ENCODE results near the gene WNT5A.

DNA sequence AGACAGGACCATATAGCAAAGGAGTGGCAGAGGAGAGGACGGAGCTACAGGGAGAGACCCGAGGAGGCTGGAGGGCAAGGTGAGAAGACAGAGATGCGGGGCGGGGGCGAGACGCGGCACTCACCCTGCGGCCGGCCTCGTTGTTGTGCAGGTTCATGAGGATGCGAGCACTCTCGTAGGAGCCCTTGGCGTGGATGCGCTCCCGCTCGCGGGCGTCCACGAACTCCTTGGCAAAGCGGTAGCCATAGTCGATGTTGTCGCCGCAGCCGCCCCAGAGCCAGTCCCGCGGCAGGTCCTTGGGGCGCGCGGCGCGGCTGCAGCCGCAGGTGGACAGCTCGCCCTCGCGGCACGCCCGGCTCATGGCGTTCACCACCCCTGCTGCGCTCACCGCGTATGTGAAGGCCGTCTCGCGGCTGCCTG is 12.9 kb downstream of the WNT5A start:
- TF ChIP-seq, protein P1, sequence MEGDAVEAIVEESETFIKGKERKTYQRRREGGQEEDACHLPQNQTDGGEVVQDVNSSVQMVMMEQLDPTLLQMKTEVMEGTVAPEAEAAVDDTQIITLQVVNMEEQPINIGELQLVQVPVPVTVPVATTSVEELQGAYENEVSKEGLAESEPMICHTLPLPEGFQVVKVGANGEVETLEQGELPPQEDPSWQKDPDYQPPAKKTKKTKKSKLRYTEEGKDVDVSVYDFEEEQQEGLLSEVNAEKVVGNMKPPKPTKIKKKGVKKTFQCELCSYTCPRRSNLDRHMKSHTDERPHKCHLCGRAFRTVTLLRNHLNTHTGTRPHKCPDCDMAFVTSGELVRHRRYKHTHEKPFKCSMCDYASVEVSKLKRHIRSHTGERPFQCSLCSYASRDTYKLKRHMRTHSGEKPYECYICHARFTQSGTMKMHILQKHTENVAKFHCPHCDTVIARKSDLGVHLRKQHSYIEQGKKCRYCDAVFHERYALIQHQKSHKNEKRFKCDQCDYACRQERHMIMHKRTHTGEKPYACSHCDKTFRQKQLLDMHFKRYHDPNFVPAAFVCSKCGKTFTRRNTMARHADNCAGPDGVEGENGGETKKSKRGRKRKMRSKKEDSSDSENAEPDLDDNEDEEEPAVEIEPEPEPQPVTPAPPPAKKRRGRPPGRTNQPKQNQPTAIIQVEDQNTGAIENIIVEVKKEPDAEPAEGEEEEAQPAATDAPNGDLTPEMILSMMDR (IDR thresholded peaks at IDR 0.05), result no peak
- TF ChIP-seq POLR2A (IDR thresholded peaks at IDR 0.05), result no peak
